CD4-positive, alpha-beta T cell treated with Interleukin-17A for 1 hour (primary cell): ENCODE data around the gene ZC3H10.

Source experiments
- DNase-seq: peaks from one replicate; pipeline ENCODE4 v3.0.0-alpha.2; 2020

Gene ZC3H10

DNA sequence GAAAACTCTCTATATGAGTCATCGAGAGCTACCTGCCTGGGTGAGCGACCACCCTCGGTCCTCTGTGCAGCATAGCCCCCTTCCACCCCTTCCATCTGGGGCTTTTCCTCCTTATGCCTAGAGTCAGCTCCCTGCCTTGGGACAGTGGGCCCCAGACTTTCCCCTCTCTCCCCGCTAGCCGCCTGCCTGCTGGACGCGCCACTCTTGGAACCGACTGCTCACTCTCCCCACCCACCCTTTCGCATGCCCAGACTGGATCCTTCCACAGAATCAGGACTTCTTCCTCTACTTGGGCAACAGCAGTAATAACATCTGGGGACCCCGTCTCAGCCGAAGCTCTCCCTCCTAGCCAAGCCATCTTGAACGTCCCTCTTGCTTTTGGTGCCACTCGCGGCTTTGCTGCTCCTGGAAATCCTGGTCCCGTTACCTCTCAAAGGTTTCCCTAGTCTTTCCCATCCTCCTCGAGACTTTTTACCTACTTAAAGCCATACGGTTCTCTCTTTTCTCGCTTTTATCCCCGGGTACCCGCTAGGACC lies 10.7 kb downstream of the ZC3H10 start:
- no peak for DNase-seq

- peak; percentile 87 for DNase-seq
These were observed 11.3 kb downstream of the ZC3H10 start for GRCh38 chr12:56129206-56129941.

- no peak for DNase-seq
These were observed 12.0 kb downstream of the ZC3H10 start for GRCh38 chr12:56129942-56130495.

- no peak for DNase-seq
These were observed 12.8 kb downstream of the ZC3H10 start for GRCh38 chr12:56130876-56131275.

DNA sequence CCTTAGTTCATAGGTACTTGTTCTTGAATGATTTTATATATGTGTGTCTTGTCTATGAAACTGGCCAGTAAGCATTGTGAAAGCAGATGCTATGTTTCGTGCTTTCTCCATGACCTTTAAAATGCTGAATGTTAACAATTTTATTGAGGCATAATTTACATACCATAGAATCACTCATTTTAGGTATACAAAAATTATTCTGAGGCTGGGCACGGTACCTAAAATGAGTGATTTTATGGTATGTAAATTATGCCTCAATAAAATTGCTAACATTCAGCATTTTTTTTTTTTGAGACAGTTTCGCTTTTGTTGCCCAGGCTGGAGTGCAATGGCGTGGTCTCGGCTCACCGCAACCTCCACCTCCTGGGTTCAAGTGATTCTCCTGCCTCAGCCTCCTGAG lies 16.8 kb downstream of the ZC3H10 start:
- DNase-seq, result no peak

- no peak for DNase-seq
These were observed 19.9 kb downstream of the ZC3H10 start for GRCh38 chr12:56137853-56138571.

DNA sequence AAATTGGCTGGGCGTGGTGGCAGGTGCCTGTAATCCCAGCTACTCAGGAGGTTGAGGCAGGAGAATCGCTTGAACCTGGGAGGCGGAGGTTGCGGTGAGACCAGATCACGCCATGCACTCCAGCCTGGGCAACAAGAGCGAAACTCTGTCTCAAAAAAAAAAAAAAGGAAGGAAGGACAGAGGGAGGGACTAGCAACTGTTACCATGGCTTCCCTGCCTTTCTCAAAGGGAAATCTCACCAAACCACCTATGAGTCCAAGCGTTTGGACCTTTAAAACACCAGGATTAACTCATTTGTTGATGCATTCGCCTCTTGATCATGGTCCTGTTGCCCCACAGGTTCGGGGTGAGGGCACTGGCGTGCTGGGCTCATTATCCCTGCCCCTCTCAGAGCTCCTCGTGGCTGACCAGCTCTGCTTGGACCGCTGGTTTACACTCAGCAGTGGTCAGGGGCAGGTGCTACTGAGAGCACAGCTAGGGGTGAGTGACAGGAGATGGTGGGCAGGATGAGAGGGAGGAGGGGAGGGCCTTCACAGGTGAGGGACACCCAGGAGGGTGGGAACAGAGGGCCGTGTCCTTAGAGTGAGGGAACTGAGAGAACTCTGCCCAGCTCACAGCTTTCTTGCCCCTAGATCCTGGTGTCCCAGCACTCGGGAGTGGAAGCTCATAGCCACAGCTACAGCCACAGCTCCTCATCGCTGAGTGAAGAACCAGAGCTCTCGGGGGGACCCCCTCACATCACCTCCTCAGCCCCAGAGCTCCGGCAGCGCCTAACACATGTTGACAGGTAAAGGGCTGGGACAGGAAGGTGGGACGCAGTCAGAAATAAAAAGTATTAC lies 24.1 kb downstream of the ZC3H10 start:
- no peak for DNase-seq

GRCh38 chr12:56143217-56143616 lies 25.2 kb downstream of the ZC3H10 start:
- DNase-seq, result peak; percentile 28

GRCh38 chr12:56143870-56144269 lies 25.8 kb downstream of the ZC3H10 start:
- no peak for DNase-seq

GRCh38 chr12:56145217-56145616 lies 27.2 kb downstream of the ZC3H10 start:
- DNase-seq, result no peak

DNA sequence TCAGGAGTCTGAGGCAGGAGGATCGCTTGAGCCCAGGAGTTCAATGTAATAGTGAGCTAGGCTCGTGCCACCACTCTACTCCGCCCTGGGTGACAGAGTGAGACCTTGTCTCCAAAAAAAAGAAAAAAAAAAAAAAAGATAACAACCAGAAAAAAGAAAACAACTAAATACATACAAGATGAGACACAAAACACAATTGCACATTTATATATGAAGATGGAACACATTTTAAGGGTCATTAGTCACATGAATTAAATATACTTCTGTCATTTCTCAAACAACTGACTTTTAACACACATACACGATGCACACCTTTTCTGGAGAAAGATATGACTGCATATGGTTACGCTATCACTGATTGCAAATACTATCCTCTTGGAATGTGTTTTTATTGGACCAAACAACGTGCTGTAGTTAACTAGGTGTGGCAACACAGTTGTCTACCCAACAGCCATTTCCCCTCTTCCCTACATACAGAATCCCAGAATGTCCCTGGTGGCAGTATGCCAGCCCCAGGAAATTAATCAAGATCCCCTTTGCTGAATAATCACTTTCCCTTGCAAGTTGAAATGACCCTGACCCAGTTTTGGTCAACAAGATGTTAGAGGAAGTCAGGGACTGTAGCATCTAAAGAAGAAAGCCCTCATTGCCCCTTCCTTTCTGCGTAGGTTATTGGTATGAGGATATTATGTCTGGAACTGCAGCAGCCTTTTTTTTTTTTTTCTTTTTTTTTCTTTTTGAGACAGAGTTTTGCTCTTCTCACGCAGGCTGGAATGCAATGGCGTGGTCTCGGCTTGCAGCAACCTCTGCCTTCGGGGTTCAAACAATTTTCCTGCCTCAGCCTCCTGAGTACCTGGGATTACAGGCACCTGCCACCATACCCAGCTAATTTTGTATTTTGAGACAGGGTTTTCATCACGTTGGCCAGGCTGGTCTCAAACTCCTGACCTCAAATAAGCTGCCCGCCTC lies 28.7 kb downstream of the ZC3H10 start:
- DNase-seq, result no peak

GRCh38 chr12:56150563-56150962 lies 32.5 kb downstream of the ZC3H10 start:
- DNase-seq, result peak; percentile 25

GRCh38 chr12:56151672-56152131 lies 33.6 kb downstream of the ZC3H10 start:
- peak; percentile 71 for DNase-seq

DNA sequence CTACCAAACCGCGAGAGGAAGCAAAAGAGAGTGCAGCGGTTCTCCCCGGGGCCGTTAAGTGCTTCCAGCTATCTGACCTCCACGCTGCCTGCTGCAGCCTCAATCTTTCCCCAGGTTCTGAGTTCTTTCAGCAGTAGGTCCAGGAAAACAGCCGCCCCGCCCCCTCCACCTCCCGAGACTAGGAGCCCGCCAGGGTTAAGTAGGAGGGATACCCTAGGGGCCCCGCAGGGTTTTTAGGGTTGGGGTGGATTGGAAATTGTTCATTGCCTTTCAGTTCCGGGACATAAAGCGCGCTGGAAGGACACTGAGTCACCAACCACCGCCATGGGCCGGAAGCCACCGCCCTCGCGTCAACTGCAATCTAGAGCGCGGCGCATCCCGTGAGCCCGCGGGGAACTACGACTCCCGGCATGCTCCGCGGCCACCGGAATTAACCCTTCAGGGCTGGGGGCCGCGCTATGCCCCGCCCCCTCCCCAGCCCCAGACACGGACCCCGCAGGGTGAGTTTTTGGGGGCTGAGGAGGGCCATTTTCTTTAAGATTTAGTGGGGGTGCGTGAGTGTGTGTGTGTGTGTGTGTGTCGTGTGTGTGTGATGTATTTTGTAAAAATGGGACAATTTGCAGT lies 34.2 kb downstream of the ZC3H10 start, which contains the start of gene MYL6B:
TSS of gene MYL6B (plus strand) at position 456 of the 624 bp plus-strand sequence. CDS start 1,332 bp downstream, outside the sequence.
- peak; percentile 90 for DNase-seq

GRCh38 chr12:56152756-56153677 lies 35.0 kb downstream of the ZC3H10 start:
- DNase-seq, result no peak

- no peak for DNase-seq
These were observed 35.6 kb downstream of the ZC3H10 start for GRCh38 chr12:56153678-56154065.

DNA sequence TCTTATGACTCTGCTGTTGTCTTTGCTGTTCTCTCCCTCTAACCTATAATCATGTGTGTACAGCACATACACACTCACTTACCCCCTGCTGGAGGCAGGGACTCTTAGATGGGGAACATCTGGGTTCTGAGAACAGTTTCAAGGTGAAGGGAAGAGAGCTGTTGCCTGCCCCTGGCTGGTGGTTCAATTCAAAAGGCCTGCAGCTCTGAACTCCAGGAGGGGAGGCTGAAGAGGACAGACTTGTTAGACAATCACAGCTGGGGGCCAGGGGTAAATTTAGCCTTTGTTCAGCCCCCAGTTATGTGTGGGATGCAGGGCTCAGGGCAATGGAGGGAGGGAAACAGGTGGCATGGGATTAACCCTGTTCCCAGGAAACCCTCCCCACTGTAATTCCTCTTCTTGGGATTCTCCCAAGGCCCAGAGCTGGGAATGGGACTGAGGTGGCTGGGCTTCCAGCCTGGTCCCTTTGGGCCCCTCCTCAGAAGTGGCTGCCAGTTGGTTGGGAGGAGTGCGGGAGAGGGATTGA lies 36.2 kb downstream of the ZC3H10 start:
- no peak for DNase-seq

DNA sequence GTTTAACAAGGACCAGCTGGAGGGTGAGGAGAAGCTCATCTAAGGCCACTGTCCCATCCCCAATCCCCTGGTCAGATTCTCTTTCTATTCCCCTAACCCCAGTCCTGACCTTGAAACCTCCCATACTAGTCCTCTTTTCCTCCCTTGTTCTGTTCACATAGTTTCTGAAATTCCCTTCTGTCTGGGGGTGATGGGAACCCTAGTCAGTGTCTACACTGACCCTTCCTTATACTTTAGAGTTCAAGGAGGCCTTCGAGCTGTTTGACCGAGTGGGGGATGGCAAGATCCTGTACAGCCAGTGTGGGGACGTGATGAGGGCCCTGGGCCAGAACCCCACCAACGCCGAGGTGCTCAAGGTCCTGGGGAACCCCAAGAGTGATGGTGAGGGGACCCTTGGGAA lies 36.8 kb downstream of the ZC3H10 start:
- DNase-seq, result no peak

DNA sequence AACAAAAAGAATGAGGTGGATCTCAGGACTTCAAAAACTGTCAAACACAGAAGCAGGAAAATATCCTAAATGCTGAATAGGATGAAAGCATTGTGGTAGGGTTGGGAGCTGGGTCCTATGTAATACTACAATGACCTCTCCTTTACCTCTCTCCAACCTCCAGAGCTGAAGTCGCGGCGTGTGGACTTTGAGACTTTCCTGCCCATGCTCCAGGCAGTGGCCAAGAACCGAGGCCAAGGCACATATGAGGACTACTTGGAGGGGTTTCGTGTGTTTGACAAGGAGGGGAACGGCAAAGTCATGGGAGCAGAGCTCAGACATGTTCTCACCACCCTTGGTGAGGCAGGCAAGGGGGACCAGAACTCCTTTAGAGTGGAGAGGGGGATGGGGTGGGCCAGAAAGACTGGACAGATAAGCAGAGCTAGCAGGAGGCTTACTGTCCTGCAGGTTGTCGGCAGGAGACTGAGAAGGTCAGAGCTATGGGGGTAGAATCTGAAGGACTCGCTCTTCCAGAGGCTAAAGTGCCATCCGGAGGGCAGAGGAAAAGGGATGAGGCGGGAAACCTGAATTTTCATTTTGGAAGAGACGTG lies 37.3 kb downstream of the ZC3H10 start:
- no peak for DNase-seq
